Right atrium auricular region (tissue), 2 donors: ENCODE results near the gene COPG2. TPM values are rescaled to one million over a fixed set of nuclear protein-coding genes. Genes with fewer than 3 reads are reported as not detected.
"Not testable (repeated sequence)": the region's sequence is repeated elsewhere in the genome, so short reads cannot be mapped to it uniquely, and the experiment has no call there.

Experiments used
- DNase-seq: peaks from one replicate; pipeline ENCODE4 v3.0.0-alpha.2; 2019; ENCODE audit warnings: low spot score
- H3K27ac ChIP-seq, 2 donors: fragments of 200-600 bp; sonication (generic); 1 replicate in 1 of 2; 2 replicates in 1 of 2; pipeline ENCODE4 v1.5.1; 2016 to 2019
- H3K27me3 ChIP-seq, 2 donors: fragments of 200-600 bp; sonication (generic); one replicate each; pipeline versions ENCODE4 v1.5.1 to v1.6.0; 2017 to 2019
- H3K36me3 ChIP-seq: fragments of 200-600 bp; sonication (generic); one replicate; pipeline ENCODE4 v1.5.1; 2016
- H3K4me1 ChIP-seq, 2 donors: fragments of 200-600 bp; sonication (generic); one replicate each; pipeline versions ENCODE4 v1.5.1 to v1.6.0; 2017 to 2019
- H3K4me3 ChIP-seq, 2 donors: fragments of 200-600 bp; sonication (generic); 1 replicate in 1 of 2; 2 replicates in 1 of 2; pipeline ENCODE4 v1.5.1; 2017 to 2019; ENCODE audit warnings: mild to moderate bottlenecking in 1 of 2, moderate library complexity in 1 of 2
- H3K9me3 ChIP-seq, 2 donors: fragments of 200-600 bp; sonication (generic); one replicate each; pipeline ENCODE4 v1.5.1; 2019
- total RNA-seq, 2 donors: library from RNA; depleted of rRNA; stranded (reverse); fragments of >200 nt; gene quantifications; one replicate each; pipeline ENCODE4 v1.1.0, GENCODE V29; 2016
- TF ChIP-seq, protein P1 (sequence below), 2 donors: fragments of 200-600 bp; sonication (generic); IDR thresholded peaks; one replicate each; pipeline ENCODE4 v1.5.1; 2019; ENCODE audit warnings: antibody characterized with exemption in 2 of 2

COPG2 gene
- total RNA-seq, 2 donors from 2014 or later: 13.1 to 19.3 TPM

DNA sequence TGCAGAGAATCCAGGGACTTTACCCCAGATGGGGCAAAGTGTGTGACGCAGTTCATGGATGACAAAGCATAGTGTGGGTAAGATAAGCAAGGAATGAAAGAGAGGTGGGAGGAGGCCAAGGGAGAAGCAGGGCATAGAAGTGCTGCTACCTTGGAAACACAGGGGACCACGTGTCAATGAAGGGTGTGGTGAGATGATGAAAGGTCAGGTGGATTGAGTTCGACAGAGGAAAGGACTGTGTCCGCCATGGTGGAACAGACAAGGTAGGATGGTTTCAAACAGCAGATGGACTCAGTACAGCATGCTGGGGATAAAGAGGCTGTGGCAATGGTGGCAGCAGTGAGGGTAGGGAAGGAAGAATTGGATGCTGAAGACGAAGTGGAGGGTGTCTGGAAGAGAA, 143.9 kb downstream of the COPG2 start:
- TF ChIP-seq, protein P1, sequence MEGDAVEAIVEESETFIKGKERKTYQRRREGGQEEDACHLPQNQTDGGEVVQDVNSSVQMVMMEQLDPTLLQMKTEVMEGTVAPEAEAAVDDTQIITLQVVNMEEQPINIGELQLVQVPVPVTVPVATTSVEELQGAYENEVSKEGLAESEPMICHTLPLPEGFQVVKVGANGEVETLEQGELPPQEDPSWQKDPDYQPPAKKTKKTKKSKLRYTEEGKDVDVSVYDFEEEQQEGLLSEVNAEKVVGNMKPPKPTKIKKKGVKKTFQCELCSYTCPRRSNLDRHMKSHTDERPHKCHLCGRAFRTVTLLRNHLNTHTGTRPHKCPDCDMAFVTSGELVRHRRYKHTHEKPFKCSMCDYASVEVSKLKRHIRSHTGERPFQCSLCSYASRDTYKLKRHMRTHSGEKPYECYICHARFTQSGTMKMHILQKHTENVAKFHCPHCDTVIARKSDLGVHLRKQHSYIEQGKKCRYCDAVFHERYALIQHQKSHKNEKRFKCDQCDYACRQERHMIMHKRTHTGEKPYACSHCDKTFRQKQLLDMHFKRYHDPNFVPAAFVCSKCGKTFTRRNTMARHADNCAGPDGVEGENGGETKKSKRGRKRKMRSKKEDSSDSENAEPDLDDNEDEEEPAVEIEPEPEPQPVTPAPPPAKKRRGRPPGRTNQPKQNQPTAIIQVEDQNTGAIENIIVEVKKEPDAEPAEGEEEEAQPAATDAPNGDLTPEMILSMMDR (IDR thresholded peaks at IDR 0.05): no peak
- H3K4me1 ChIP-seq: no peaks in the 10 kb centered on the region
- H3K9me3 ChIP-seq: no peaks in the 10 kb centered on the region
- no peak overlapping the region for H3K4me3 ChIP-seq
- H3K27me3 ChIP-seq: no peaks in the 10 kb centered on the region
- no peaks in the 10 kb centered on the region for H3K36me3 ChIP-seq
- H3K27ac ChIP-seq: no peak overlapping the region
- no peak for DNase-seq

DNA sequence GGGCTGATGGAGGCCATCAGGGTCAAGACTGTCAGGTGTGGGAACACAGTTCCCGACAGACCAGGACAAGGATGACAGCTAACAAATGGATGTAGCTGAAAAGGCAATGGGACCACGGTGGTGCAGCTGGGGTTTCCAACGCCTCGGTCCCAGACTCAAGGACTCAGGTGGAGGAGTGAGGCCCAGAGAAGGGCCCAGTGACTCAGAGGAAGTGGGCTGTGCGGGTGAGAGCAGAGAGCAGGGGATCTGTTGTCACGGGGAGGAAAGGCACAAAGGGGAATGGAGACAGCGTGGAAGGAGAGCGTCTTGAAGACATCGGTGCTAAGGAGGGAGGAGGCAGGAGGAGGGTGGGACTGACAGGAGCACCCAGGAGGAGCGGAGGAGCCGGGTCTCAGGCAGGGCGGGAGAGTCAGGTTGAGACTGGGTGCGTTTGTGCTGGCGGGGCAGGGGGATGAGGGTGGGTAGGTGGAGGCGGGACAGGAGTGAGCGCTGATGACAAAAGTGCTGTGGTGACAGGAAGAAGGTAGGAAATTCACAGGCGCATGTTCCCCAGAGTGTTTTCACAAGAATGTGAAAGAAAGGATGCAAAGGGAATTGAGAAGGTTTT, 144.9 kb downstream of the COPG2 start:
- H3K4me1 ChIP-seq, H3K27me3 ChIP-seq, H3K36me3 ChIP-seq, H3K4me3 ChIP-seq, H3K27ac ChIP-seq, DNase-seq, H3K9me3 ChIP-seq: not testable (repeated sequence)

DNA sequence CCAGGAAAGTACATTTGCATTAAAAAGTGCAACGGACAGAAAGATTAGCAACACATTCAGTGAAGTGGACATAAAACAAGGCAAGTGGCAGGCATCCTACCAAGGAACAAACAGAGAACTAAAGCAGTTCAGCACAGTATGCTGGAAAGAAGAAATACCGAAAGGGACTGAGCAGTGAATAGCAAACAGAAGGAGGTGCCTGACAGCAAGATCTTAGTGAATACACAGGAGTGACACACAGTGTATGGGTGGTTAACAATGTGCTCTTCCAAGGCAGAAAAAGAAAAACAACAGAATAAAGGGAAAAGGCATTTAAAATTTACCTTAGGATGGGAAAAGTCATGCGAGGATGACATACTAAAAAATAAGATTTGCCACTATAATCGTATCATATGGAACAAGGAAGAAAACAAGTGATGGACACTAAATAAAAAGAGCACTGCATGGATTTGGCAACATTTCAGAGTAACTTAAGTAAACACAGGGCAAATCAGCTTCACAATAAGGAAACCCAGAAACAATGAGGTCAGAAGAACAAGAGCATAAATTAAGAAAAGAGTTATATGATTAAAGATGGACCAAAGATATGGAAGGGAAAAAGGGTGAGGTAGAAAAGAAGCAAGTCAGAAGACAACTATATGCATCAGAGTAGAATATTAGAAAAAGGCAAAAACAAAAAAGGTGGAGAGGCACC, 147.1 kb downstream of the COPG2 start:
- TF ChIP-seq, protein P1 (IDR thresholded peaks at IDR 0.05): no peak
- no peaks in the 10 kb centered on the region for H3K4me1 ChIP-seq
- no peaks in the 10 kb centered on the region for H3K36me3 ChIP-seq
- H3K4me3 ChIP-seq: no peak overlapping the region
- H3K27ac ChIP-seq: no peak overlapping the region
- no peaks in the 10 kb centered on the region for H3K9me3 ChIP-seq
- no peak for DNase-seq
- no peaks in the 10 kb centered on the region for H3K27me3 ChIP-seq

DNA sequence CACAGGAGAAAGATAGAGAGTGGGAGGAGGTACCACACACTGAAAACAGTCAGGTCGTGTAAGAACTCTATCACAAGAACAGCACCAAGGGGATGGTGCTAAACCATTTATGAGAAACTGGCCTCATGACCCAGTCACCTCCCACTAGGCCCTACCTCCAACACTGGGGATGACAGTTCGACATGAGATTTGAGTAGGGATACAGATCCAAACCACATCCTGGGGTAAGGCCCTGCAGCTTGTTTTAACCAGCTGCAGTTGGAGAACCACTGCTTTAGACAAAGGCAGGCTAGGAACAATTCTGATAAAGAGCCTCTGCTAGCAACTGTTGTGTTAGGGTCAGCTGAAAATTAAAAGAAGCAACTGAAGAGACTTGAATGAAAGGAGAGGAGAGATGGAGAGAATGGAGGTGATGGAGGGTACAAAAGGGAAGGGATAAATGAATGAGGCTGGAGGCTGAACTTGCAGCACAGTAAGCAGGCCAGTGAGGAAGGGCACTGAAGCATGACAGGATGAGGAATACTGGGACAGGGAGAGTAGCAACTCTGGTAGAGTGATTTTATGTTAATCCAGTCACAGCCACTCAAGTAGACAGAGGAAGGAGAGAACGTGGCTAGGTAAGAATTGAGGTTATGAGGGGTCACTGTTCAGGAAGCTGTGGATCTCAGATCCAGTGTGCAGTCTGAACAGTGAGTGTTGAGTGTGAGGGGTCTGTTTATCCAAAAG, 153.1 kb downstream of the COPG2 start:
- H3K27me3 ChIP-seq: no peaks in the 10 kb centered on the region
- no peak overlapping the region for H3K27ac ChIP-seq
- no peaks in the 10 kb centered on the region for H3K4me1 ChIP-seq
- no peak overlapping the region for H3K4me3 ChIP-seq
- no peaks in the 10 kb centered on the region for H3K36me3 ChIP-seq
- TF ChIP-seq, protein P1 (IDR thresholded peaks at IDR 0.05): no peak
- DNase-seq: no peak
- no peaks in the 10 kb centered on the region for H3K9me3 ChIP-seq

DNA sequence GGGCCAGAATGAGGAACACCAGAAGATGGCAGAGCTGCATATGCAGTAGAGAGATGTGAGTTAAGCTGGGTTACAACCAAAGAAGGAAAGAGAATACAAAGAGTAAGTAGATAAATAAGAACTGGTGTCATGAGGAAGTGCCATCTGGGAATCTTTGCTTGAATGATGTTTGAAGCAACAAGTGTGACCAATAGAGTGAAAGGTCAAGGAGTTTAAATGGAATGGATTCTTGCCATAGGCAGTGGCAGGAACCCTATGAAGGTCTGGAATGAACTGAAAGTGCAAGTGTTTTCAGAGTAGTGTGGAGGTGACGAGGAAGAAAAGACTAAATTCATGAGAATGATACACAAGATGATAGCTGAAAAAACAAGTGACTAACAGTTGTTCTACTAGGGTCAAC, 155.1 kb downstream of the COPG2 start:
- Histone ChIP-seq H3K4me1 (no peaks in the 10 kb centered on the region), H3K27me3 (no peaks in the 10 kb centered on the region), H3K9me3 (no peaks in the 10 kb centered on the region), H3K4me3 (no peak overlapping the region), H3K36me3 (no peaks in the 10 kb centered on the region), H3K27ac (no peak overlapping the region)
- no peak for DNase-seq
- TF ChIP-seq, protein P1 (IDR thresholded peaks at IDR 0.05): no peak

DNA sequence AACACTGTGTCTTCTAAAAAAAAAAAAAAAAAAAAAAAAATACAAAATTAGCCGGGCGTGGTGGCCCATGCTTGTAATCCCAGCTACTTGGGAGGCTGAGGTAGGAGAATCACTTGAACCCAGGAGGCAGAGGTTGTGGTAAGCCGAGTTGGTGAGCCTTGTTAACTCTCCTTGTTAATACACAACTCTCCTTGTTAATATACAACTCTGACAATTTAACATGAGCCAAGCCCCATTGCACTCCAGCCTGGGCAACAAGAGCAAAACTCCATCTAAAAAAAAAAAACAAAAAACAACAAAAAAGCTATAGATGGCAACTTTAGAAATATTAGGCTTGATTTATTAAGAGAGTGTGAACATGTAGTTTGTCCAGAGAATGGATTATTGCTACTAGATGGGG, 156.5 kb downstream of the COPG2 start:
- not testable (repeated sequence) for DNase-seq, H3K4me1 ChIP-seq, H3K36me3 ChIP-seq, H3K27ac ChIP-seq, H3K4me3 ChIP-seq, H3K27me3 ChIP-seq, H3K9me3 ChIP-seq
